ENCODE results near the gene C17orf114.

- TF ChIP-seq POLR2A (IDR thresholded peaks at IDR 0.05) (no peak), CTCF (IDR thresholded peaks at IDR 0.05) (no peak)
Measured at GRCh38 chr17:4768298-4768697, 33.8 kb downstream of the C17orf114 start.
